AG09309 (cell line): ENCODE data around the gene USE1.

ENCODE experiments used
- DNase-seq: peaks from one replicate; pipeline ENCODE4 v3.0.0-alpha.2; 2010; ENCODE audit warnings: low read depth
- H3K4me3 ChIP-seq: 2 replicates; pipeline ENCODE4 v1.5.1; 2011; ENCODE audit warnings: mild to moderate bottlenecking, low read depth, low read length, moderate library complexity; ENCODE audit not compliant: control insufficient read depth
- CTCF ChIP-seq: IDR thresholded peaks from 2 replicates; pipeline ENCODE4 v1.5.1; 2011; ENCODE audit warnings: mild to moderate bottlenecking, low read depth, low read length, inconsistent platforms; ENCODE audit not compliant: insufficient read depth, control insufficient read depth; ENCODE audit errors: missing control alignments

The USE1 gene

GRCh38 chr19:17235300-17235970, 20.3 kb downstream of the USE1 start:
- DNase-seq, result peak; percentile 31
- peak; percentile 36 for TF ChIP-seq CTCF
- H3K4me3 ChIP-seq, result peak overlapping the region; percentile 66

- peak overlapping the region; percentile 66 for H3K4me3 ChIP-seq
- no peak for TF ChIP-seq CTCF
- no peak for DNase-seq
Observed at GRCh38 chr19:17235971-17236777, 21.0 kb downstream of the USE1 start.

GRCh38 chr19:17236811-17237543, 21.8 kb downstream of the USE1 start:
- TF ChIP-seq CTCF, result no peak
- DNase-seq, result no peak
- no peak overlapping the region for H3K4me3 ChIP-seq

- no peak overlapping the region for H3K4me3 ChIP-seq
- no peak for DNase-seq
- TF ChIP-seq CTCF, result no peak
Observed at GRCh38 chr19:17237747-17238706, 22.9 kb downstream of the USE1 start.

GRCh38 chr19:17240062-17240752, 25.1 kb downstream of the USE1 start:
- no peak for DNase-seq
- TF ChIP-seq CTCF, result no peak
- no peak overlapping the region for H3K4me3 ChIP-seq
